Karpas-422 (cell line): ENCODE data around the gene MGMT. TPM values are rescaled to one million over a fixed set of nuclear protein-coding genes. Genes with fewer than 3 reads are reported as not detected.

Experiments
- DNase-seq: peaks from one replicate; pipeline ENCODE4 v3.0.0-alpha.2; 2015
- H2AFZ ChIP-seq: fragments of 200-600 bp; sonication (generic); 2 replicates; pipeline ENCODE4 v1.6.1; 2014; ENCODE audit warnings: antibody characterized with exemption, low read length, mixed read lengths
- H3K27ac ChIP-seq: fragments of 200-600 bp; sonication (generic); 2 replicates; pipeline ENCODE4 v1.5.1; 2014; ENCODE audit warnings: mild to moderate bottlenecking, low read length, moderate library complexity
- H3K27me3 ChIP-seq: fragments of 200-600 bp; sonication (generic); 2 replicates; pipeline ENCODE4 v1.6.1; 2014; ENCODE audit warnings: low read length, mixed read lengths
- H3K36me3 ChIP-seq: fragments of 200-600 bp; sonication (generic); 2 replicates; pipeline ENCODE4 v1.6.1; 2014; ENCODE audit warnings: low read length, mixed read lengths; ENCODE audit not compliant: insufficient read depth
- H3K4me1 ChIP-seq: fragments of 200-600 bp; sonication (generic); 2 replicates; pipeline ENCODE4 v1.6.1; 2014; ENCODE audit warnings: mild to moderate bottlenecking, low read length, mixed read lengths
- H3K4me2 ChIP-seq: fragments of 200-600 bp; sonication (generic); 2 replicates; pipeline ENCODE4 v1.6.1; 2014; ENCODE audit warnings: low read length, low read depth, mild to moderate bottlenecking; ENCODE audit not compliant: poor library complexity, severe bottlenecking
- H3K4me3 ChIP-seq: fragments of 200-600 bp; sonication (generic); 2 replicates; pipeline ENCODE4 v1.5.1; 2014; ENCODE audit warnings: mild to moderate bottlenecking, antibody characterized with exemption, low read length, mixed read lengths
- H3K79me2 ChIP-seq: fragments of 200-600 bp; sonication (generic); 2 replicates; pipeline ENCODE4 v1.6.1; 2014; ENCODE audit warnings: mild to moderate bottlenecking, low read length, mixed read lengths
- H3K9ac ChIP-seq: fragments of 200-600 bp; sonication (generic); 2 replicates; pipeline ENCODE4 v1.6.0; 2014; ENCODE audit warnings: low read length
- H3K9me2 ChIP-seq: fragments of 200-600 bp; sonication (generic), shearing (Covaris generic); replicated peaks from 2 replicates; pipeline ENCODE4 v1.6.0; 2014; ENCODE audit warnings: mild to moderate bottlenecking, low read length, moderate library complexity; ENCODE audit not compliant: insufficient read depth
- H3K9me3 ChIP-seq: fragments of 300-700, 200-600 bp; sonication (generic); 2 replicates; pipeline ENCODE4 v1.6.1; 2014; ENCODE audit warnings: low read length, mixed read lengths
- H4K20me1 ChIP-seq: fragments of 200-600 bp; sonication (generic); 2 replicates; pipeline ENCODE4 v1.6.1; 2014; ENCODE audit warnings: mild to moderate bottlenecking, antibody characterized with exemption, low read length, low read depth; ENCODE audit not compliant: insufficient read depth
- total RNA-seq: library from RNA; depleted of rRNA; stranded (reverse); fragments of >200 nt; shearing (Covaris generic); gene quantifications from 2 replicates; pipeline ENCODE4 v1.2.3, GENCODE V29; 2014; ENCODE audit warnings: low replicate concordance

Gene MGMT
- total RNA-seq, 1 experiment from 2014 or later, result 22.5 TPM

- Histone ChIP-seq H3K27me3 (no peaks in the 10 kb centered on the region), H4K20me1 (no peaks in the 10 kb centered on the region), H3K27ac (no peak overlapping the region), H2AFZ (no peak overlapping the region), H3K9me2 (no peaks in the 10 kb centered on the region), H3K4me1 (no peaks in the 10 kb centered on the region), H3K9me3 (peaks cover 34% of the 10 kb centered on the region), H3K4me2 (no peak overlapping the region), H3K4me3 (no peak overlapping the region), H3K36me3 (no peaks in the 10 kb centered on the region), H3K9ac (no peak overlapping the region), H3K79me2 (no peaks in the 10 kb centered on the region)
- DNase-seq, result no peak
These were observed 246.7 kb downstream of the MGMT start for GRCh38 chr10:129713659-129714265.

- H3K4me1 ChIP-seq, result no peaks in the 10 kb centered on the region
- no peak for DNase-seq
- no peak overlapping the region for H3K27ac ChIP-seq
- H2AFZ ChIP-seq, result no peak overlapping the region
- peaks cover 53% of the 10 kb centered on the region for H3K9me3 ChIP-seq
- H3K9me2 ChIP-seq, result no peaks in the 10 kb centered on the region
- no peak overlapping the region for H3K4me3 ChIP-seq
- no peaks in the 10 kb centered on the region for H3K36me3 ChIP-seq
- no peaks in the 10 kb centered on the region for H3K79me2 ChIP-seq
- no peaks in the 10 kb centered on the region for H3K27me3 ChIP-seq
- no peaks in the 10 kb centered on the region for H4K20me1 ChIP-seq
- H3K4me2 ChIP-seq, result no peak overlapping the region
- no peak overlapping the region for H3K9ac ChIP-seq
These were observed 248.8 kb downstream of the MGMT start for GRCh38 chr10:129715805-129716204.

DNA sequence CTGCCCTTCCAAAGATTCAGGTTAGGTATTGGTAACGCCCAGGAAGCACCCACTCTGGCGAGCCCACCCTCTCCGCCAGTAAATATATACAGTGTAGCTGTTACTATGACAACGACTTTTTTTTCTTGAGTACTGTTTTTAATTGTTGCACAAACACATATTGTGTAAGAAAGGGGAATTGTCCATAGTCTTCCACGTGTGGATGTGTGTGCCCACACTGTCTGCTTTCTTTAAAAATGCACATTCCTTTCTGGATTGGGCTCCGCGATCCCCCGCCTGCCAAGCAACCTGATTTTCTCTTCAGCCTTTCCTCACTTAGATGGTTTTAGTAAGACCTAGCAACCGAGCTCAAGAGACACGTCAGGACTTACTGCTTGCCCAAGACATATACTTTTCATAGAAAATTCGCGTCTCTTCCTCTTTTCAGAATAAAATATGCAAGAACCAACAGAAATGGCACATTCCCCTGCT lies 249.2 kb downstream of the MGMT start:
- no peak for DNase-seq
- H3K4me2 ChIP-seq, result no peak overlapping the region
- no peak overlapping the region for H2AFZ ChIP-seq

GRCh38 chr10:129716881-129717280 lies 249.8 kb downstream of the MGMT start:
- Histone ChIP-seq H4K20me1 (no peaks in the 10 kb centered on the region), H3K4me2 (no peak overlapping the region), H3K9ac (no peak overlapping the region), H3K27me3 (no peaks in the 10 kb centered on the region), H3K4me3 (no peak overlapping the region), H3K9me2 (no peaks in the 10 kb centered on the region), H3K36me3 (no peaks in the 10 kb centered on the region), H3K9me3 (peaks cover 52% of the 10 kb centered on the region), H3K27ac (no peak overlapping the region), H2AFZ (no peak overlapping the region), H3K4me1 (no peaks in the 10 kb centered on the region), H3K79me2 (no peaks in the 10 kb centered on the region)
- DNase-seq, result no peak

More for the DNA sequence above, 249.2 kb downstream of the MGMT start:
- Histone ChIP-seq H3K27me3 (no peaks in the 10 kb centered on the region), H3K27ac (no peak overlapping the region), H3K79me2 (no peaks in the 10 kb centered on the region), H3K9me3 (peaks cover 52% of the 10 kb centered on the region), H4K20me1 (no peaks in the 10 kb centered on the region), H3K4me1 (no peaks in the 10 kb centered on the region), H3K36me3 (no peaks in the 10 kb centered on the region), H3K4me3 (no peak overlapping the region), H3K9ac (no peak overlapping the region), H3K9me2 (no peaks in the 10 kb centered on the region)

- H3K79me2 ChIP-seq, result no peaks in the 10 kb centered on the region
- H3K4me1 ChIP-seq, result no peaks in the 10 kb centered on the region
- H3K27ac ChIP-seq, result no peak overlapping the region
- no peaks in the 10 kb centered on the region for H3K36me3 ChIP-seq
- no peaks in the 10 kb centered on the region for H3K9me2 ChIP-seq
- no peaks in the 10 kb centered on the region for H4K20me1 ChIP-seq
- peaks cover 48% of the 10 kb centered on the region for H3K9me3 ChIP-seq
- no peaks in the 10 kb centered on the region for H3K27me3 ChIP-seq
- H2AFZ ChIP-seq, result no peak overlapping the region
- no peak overlapping the region for H3K9ac ChIP-seq
- no peak overlapping the region for H3K4me2 ChIP-seq
- no peak overlapping the region for H3K4me3 ChIP-seq
- DNase-seq, result no peak
These were observed 250.9 kb downstream of the MGMT start for GRCh38 chr10:129717816-129718547.

DNA sequence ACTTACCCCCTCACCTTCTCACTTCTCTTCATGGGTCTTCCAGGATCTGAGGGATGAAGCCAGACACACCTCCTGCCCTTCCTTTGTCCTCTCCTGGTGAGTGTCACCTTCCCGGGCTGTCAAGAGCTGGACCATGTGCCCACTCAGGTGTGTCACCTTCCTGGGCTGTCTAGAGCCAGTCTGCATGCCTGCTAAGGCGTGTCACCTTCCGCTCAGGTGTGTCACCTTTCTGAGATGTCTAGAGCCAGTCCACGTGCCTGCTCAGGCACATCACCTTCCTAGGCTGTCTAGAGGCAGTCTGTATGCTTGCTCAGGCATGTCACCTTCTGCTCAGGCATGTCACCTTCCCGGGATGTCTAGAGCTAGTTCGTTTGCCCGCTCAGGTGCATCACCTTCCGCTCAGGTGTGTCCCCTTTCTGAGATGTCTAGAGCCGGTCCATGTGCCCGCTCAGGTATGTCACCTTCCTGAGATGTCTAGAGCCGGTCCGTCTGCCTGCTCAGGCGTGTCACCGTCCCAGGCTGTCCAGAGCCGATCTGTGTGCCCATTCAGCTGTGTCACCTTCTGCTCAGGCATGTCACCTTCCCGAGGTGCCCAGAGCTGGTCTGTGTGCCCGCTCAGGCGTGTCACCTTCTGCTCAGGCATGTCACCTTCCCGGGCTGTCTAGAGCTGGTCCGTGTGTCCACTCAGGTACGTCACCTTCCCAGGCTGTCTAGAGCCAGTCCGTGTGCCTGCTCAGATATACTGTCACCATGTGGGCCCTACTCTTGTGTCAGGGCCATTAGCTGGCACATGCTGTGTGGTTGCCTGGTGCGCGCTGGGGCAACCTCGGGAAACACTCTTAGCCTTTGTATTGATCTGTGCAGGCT lies 251.7 kb downstream of the MGMT start:
- Histone ChIP-seq H3K36me3 (no peaks in the 10 kb centered on the region), H3K27ac (no peak overlapping the region), H4K20me1 (no peaks in the 10 kb centered on the region), H3K9me3 (peaks cover 46% of the 10 kb centered on the region), H3K4me2 (no peak overlapping the region), H2AFZ (no peak overlapping the region), H3K4me1 (no peaks in the 10 kb centered on the region), H3K9ac (no peak overlapping the region), H3K4me3 (no peak overlapping the region), H3K27me3 (no peaks in the 10 kb centered on the region), H3K9me2 (no peaks in the 10 kb centered on the region), H3K79me2 (no peaks in the 10 kb centered on the region)
- no peak for DNase-seq

GRCh38 chr10:129719415-129719739 lies 252.3 kb downstream of the MGMT start:
- no peaks in the 10 kb centered on the region for H3K36me3 ChIP-seq
- DNase-seq, result no peak
- H3K4me2 ChIP-seq, result no peak overlapping the region
- H3K9me2 ChIP-seq, result no peaks in the 10 kb centered on the region
- H3K4me3 ChIP-seq, result no peak overlapping the region
- no peak overlapping the region for H3K27ac ChIP-seq
- H3K4me1 ChIP-seq, result no peaks in the 10 kb centered on the region
- H2AFZ ChIP-seq, result no peak overlapping the region
- no peaks in the 10 kb centered on the region for H3K79me2 ChIP-seq
- H3K9me3 ChIP-seq, result peaks cover 47% of the 10 kb centered on the region
- no peak overlapping the region for H3K9ac ChIP-seq
- no peaks in the 10 kb centered on the region for H4K20me1 ChIP-seq
- H3K27me3 ChIP-seq, result no peaks in the 10 kb centered on the region

GRCh38 chr10:129719889-129720590 lies 253.0 kb downstream of the MGMT start:
- no peaks in the 10 kb centered on the region for H3K27me3 ChIP-seq
- no peak overlapping the region for H3K4me3 ChIP-seq
- DNase-seq, result no peak
- no peak overlapping the region for H2AFZ ChIP-seq
- H3K9me3 ChIP-seq, result peaks cover 44% of the 10 kb centered on the region
- no peaks in the 10 kb centered on the region for H4K20me1 ChIP-seq
- H3K27ac ChIP-seq, result no peak overlapping the region
- no peaks in the 10 kb centered on the region for H3K36me3 ChIP-seq
- no peaks in the 10 kb centered on the region for H3K9me2 ChIP-seq
- H3K79me2 ChIP-seq, result no peaks in the 10 kb centered on the region
- H3K9ac ChIP-seq, result no peak overlapping the region
- H3K4me1 ChIP-seq, result no peaks in the 10 kb centered on the region
- H3K4me2 ChIP-seq, result no peak overlapping the region
